ENCODE data around the gene NUBP2.

NUBP2 gene

GRCh38 chr16:1759511-1759910, 23.2 kb upstream of the NUBP2 start:
- DNase-seq (ENCODE audit: low read depth), result no peak
- H3K4me3 ChIP-seq (ENCODE audit: low read length), result no peak overlapping the region
- no peak for TF ChIP-seq CTCF (IDR thresholded peaks at IDR 0.05; ENCODE audit: insufficient read depth, low read depth, low read length, missing control alignments)

- DNase-seq (ENCODE audit: low read depth), result no peak
- no peak overlapping the region for H3K4me3 ChIP-seq (ENCODE audit: low read length)
- TF ChIP-seq CTCF (IDR thresholded peaks at IDR 0.05; ENCODE audit: insufficient read depth, low read depth, low read length, missing control alignments), result no peak
Measured at GRCh38 chr16:1760911-1761310, 21.8 kb upstream of the NUBP2 start.

- no peak overlapping the region for H3K4me3 ChIP-seq (ENCODE audit: low read length)
- TF ChIP-seq CTCF (IDR thresholded peaks at IDR 0.05; ENCODE audit: insufficient read depth, low read depth, low read length, missing control alignments), result no peak
- no peak for DNase-seq (ENCODE audit: low read depth)
Measured at GRCh38 chr16:1761751-1762150, 21.0 kb upstream of the NUBP2 start.

GRCh38 chr16:1762196-1762878, 20.4 kb upstream of the NUBP2 start:
- no peak for DNase-seq (ENCODE audit: low read depth)
- H3K4me3 ChIP-seq (ENCODE audit: low read length), result no peak overlapping the region
- TF ChIP-seq CTCF (IDR thresholded peaks at IDR 0.05; ENCODE audit: insufficient read depth, low read depth, low read length, missing control alignments), result no peak

- DNase-seq (ENCODE audit: low read depth), result no peak
- no peak for TF ChIP-seq CTCF (IDR thresholded peaks at IDR 0.05; ENCODE audit: insufficient read depth, low read depth, low read length, missing control alignments)
- H3K4me3 ChIP-seq (ENCODE audit: low read length), result no peak overlapping the region
Measured at GRCh38 chr16:1762879-1763520, 19.8 kb upstream of the NUBP2 start.

- TF ChIP-seq CTCF (IDR thresholded peaks at IDR 0.05; ENCODE audit: insufficient read depth, low read depth, low read length, missing control alignments), result no peak
- DNase-seq (ENCODE audit: low read depth), result peak; percentile 41
- no peak overlapping the region for H3K4me3 ChIP-seq (ENCODE audit: low read length)
Measured at GRCh38 chr16:1763521-1764511, 18.9 kb upstream of the NUBP2 start.
